CD4-positive, alpha-beta T cell treated with Interleukin-1 beta for 1 hour (primary cell): ENCODE results near the gene TACC2.
A peak's percentile ranks its signal among the peaks of the same experiment; 100 is the strongest.

Experiments
- DNase-seq, 2 donors: peaks; one replicate each; pipeline ENCODE4 v3.0.0-alpha.2; 2020 to 2022

The TACC2 gene

DNA sequence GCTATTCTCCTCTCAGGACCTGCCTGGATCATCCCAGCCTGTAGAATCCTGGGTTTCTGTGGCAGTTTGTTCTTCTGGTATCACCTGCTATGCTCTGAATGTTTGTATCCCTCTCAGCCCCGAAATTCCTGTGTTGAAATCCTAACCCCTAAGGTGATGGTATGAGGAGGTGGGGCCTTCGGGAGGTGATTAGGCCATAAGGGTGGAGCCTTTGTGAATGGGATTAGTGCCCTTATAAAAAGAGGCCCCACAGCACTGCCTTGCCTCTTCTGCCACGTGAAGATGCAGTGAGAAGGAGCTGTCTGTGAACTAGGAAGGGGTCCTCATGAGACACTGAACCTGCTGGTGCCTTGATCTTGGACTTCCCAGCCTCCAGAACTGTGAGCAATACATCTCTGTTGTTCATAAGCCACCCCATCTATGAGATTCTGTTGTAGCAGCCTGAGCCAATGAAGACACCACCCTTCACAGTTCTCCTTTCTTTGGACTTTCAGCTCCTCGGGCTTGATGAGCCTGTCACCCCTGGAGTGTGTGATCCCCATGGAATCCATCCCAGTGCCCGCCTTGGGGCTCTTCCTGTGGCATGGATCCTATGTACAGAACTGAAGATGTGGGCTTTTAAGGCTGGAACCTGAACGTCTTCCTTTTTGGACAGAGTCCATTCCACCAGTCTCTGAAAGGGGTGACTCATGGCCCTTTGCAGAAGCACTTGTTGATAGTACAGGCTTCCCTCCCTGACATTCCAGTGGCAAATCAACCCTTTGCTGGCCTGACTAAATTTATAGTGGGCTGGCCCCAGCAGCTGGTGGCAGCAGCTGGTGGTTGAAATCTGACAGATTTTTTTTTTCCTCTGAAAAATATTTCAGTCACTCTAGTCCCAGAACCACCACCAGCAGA is 138.0 kb downstream of the TACC2 start:
- no peak for DNase-seq

DNA sequence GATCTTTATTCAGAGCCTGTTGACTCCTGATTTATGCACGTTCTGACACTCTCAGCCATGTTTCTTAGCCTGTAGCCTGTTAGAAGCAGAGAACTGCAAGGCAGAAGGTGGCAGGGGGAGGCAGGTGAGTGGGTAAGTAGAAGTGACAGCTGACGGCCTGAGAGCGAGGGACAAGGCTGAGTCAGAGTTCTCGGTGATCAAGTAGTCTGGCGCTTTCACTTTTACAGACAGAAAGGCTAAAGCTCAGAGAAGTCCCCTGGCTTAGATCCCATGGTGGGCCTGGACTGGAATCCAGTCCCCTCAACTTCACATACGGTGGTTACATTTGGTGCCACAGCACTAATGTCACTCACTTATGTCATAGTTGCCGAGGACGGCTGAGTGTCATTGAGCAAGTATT is 139.0 kb downstream of the TACC2 start:
- DNase-seq, result no peak

DNA sequence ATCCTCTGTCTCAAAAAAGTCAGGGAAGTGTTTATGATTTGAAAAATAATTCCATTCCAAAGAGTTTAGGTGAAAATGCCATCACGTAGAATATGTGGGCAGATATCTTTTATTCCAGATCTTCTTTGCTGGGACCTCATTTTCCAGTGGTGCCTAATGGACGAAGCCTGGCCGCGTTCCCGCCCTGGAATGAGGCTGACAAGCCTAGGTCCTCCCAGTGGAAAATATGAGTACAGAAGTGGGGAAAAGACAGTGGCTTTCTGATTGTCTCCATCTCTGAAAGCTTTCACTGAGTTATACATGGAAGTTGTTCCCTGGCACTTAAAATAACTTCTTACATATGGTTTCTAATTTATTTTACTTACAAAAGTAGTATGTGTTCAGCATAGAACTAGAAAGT is 139.4 kb downstream of the TACC2 start:
- no peak for DNase-seq

DNA sequence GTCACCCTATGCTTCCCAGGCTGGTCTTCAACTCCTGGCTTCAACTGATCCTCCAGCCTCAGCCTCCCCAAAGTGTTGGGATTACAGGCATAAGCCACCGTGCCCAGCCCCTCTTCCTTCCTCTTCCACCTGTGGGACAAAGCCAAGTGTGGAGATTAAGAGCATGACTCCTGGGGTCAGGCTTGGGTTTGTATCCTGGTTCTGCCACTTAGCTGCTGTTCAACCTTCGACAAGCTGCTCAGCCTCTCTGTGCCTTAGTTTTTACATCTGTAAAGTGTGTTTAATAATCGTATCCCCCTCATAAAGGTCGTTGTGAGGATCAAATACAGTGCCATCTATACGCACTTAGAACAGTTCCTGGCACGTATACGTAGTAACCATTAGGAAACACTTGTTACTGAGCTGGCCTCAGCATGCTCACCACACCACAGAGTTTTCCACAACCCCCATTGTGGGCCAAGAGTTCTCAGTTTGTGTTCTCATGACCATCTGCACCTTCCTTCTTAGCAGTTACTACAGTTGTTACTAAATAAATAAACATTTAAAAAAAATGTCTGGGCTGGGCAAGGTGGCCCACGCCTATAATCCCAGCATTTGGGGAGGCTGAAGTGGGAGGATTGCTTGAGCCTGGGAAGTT is 141.6 kb downstream of the TACC2 start:
- DNase-seq, result no peak

GRCh38 chr10:122132331-122132755 is 143.4 kb downstream of the TACC2 start:
- no peak for DNase-seq

- DNase-seq, result no peak
Measured at GRCh38 chr10:122132882-122133565, 144.1 kb downstream of the TACC2 start.

DNA sequence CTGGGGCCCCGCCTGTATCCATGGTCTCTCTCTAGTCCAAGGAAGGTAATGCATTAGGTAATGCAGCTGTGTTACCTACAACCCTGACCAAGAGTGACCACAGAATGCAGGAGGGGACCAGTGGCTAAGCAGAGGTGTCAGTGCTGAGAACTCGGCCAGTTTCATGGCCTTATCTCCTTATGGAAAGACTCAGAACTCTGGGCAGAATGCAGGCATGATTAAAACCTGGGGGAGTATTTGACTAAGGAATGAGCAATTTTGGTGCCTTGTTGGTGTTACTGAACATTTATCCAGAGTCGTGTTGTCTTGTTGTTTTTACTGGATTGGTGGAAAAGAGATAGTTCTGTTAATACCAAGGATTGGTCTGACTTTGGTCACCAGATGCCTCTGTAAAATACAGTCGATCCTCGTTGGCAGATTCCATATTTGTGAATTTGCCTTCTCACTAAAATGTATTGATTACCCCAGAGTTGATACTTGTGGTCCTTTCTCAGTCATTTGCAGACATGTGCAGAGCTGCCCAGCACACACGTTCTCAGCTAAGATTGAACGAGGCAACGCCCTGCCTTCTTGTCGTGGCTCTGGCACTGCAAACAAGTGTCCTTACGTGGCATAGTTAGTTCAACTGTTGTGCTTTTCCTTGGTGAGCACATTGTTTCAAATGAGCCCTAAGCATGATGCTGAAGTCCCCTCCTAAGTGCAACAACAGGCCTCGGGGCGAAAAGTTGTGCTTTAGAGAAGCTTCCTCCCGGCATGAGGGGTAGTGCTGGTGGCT is 146.5 kb downstream of the TACC2 start:
- no peak for DNase-seq

DNA sequence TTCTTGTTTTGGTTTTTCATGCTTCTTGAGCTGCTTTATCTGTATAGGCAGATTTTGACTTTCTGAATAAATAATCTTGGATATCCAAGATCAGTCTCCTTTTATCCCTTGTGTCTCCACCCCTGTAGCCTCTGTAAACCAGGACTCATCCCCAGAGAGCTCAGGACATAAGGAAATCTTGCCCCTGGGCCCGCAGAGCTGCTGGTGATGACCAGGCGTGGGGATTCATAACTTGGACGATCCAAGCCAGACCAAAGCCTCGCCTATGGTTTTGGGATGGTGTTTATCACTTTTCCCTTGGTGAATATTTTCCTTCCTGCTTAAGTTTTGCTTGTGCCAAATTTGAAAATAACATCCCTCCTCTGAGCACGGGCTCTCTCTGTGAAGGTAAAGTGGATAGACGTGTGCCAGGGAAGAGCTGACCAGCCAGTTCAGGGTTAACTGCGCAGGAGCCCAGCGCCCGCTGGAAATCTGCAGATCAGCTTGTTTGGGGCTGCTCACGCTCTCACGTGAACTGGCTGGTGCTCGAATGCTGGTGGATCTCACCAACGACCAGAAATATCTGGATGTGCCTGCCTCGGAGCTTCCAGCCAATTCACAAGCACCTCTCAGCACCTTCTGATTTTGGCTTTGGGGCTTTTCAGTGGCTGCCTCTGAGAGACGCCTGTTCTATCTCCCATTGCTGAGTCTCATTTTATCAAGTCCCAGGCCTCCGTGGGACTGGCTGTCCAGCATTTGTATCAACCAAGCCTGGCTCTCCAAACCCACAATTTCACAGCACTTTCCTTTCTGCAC is 150.1 kb downstream of the TACC2 start:
- DNase-seq, result no peak

- no peak for DNase-seq
Measured at GRCh38 chr10:122139627-122140170, 150.7 kb downstream of the TACC2 start.

GRCh38 chr10:122140461-122140902 is 151.5 kb downstream of the TACC2 start:
- DNase-seq, result no peak

GRCh38 chr10:122140941-122141623 is 152.1 kb downstream of the TACC2 start:
- DNase-seq, result peak in 1 of 2 donors; percentile 22

DNA sequence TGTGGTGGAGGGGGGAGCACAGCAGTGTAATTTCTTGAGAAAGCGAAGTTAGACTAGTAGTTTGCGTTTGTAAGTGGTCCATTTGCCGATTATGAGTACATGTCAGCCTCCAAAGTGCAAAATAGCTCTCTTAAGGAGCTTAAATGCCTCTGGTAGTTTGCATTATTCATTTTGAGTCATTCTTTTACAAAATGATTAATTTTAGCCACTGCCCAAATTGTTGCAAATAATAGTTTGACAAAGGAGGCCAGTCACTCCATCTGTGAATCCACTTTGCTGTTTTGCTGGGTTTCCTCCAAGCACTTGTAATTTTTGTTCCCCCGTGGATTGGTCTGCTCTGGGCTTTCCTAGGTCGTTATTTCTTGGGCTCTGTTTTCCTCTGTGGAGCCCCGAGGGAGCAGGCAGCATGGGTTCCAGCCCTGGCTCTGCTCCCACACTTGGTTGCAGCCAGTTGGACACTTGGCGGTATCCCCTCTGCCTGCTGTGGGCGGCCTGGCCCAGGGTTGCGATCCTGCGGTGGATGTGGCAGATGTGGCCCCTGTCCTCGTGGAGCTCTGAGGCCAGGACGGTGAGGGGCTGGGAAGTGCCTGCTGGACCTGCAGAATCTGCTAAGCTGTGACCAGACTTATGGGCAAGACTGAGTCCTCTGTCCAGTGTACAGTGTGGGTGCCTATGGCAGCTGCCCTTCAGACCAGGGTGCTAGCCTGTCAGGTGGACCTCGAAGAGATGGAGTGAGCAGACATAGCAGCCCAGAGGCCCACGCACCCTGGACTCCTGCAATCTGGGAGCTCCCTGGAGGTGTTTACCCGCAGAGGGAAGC is 153.1 kb downstream of the TACC2 start:
- no peak for DNase-seq

DNA sequence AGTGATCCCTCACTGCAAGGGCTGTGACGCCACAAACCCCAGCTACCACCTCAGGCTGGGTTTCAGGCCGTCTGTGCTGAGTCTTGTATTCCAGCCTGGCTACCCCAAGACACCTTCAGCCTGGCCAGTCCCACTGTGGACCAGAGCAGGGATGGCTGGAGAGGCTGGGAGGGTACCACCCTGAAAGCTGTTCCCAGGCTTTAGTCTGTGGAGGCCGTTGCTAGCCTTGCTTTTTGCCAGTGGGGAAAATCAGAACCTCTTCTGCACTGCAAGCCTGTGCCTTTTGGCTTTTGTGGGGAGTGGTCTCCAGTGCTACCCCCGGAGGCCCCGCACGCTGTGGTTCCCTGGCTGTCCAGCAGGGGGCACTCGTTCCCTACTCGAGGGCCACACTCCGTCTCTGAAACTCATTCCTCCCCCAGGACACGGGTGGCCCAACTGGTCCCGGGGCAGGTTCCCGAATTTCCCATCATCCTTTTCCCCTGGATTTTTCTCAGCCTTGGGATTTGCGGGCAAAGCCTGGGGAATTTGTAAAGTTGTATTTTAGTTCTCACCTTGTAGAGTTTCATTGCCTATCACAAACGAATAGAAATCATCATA is 153.8 kb downstream of the TACC2 start:
- DNase-seq, result peak in 1 of 2 donors; percentile 10

DNA sequence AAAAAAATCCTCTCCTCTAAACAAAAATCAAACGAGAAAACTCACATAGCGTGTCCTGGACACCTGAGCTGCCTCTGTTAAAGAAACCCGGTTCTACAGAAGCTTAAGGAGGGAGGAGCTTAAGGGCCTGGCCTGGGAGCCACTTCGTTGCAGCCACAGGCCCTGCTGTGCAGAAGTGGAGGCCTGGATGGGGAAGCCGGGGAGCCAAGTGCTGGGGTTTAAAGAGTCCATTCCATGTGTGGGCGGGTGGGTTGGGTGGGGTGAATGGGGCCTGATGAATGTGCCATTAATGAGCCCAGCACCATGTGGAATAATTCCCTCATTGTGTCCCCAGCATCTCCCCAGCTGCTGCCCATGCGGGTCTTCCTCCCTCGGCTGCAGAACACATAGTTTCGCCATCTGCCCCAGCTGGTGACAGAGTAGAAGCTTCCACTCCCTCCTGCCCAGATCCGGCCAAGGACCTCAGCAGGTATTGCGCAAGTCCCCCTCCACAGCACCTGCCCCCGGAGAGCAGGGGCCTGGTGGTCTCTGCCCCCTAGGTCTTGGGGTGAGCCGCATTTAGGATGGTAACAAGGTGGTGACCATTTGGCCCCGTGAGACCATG is 154.4 kb downstream of the TACC2 start:
- DNase-seq, result no peak

DNA sequence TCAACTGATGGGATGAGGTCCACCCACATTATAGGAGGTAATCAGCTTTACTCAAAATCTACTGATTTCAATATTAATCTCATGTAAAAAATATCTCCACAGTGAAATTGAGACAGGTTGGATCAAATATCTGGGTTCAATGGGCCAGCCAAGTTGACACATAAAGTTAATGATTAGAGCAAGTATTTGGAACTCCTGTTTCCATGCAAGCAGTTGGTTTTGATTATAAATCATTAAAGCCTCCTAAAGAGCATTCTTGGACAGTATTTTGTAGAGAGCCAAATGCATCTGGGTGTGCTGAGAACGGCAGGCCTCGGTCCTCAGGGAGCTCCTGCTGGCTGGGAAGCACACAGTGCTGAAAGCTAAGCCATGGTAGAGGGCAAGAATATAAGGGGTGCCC is 155.2 kb downstream of the TACC2 start:
- no peak for DNase-seq

DNA sequence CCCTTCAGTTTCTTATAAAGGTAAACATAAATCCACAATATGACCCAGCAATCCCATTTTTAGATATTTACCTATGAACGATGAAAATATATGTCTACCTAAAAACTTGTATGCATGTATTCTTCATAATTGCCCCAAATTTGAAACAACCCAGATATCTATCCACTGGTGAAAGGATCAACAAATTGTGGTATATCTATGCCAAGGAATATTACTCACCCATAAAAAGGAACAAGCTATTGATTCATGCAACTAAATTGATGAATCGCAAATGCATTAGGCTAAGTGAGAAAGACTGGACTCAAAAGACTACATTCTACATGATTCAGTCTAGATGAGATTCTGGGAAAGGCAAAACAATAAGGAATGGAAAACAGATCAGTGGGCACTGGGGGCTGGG is 156.2 kb downstream of the TACC2 start:
- DNase-seq, result no peak

- DNase-seq, result no peak
Measured at GRCh38 chr10:122147663-122148062, 158.7 kb downstream of the TACC2 start.

GRCh38 chr10:122148876-122149560 is 160.1 kb downstream of the TACC2 start:
- no peak for DNase-seq
